M059J (cell line): ENCODE results near the gene B3GAT3. TPM values are rescaled to one million over a fixed set of nuclear protein-coding genes. Genes with fewer than 3 reads are reported as not detected.
"Not testable (repeated sequence)": the region's sequence is repeated elsewhere in the genome, so short reads cannot be mapped to it uniquely, and the experiment has no call there.

ENCODE experiments used
- DNase-seq: peaks from one replicate; pipeline ENCODE4 v3.0.0-alpha.2; 2012; ENCODE audit warnings: low read depth
- total RNA-seq: library from RNA; depleted of rRNA; stranded (reverse); fragments of >200 nt; shearing (Covaris generic); gene quantifications from 2 replicates; pipeline ENCODE4 v1.2.3, GENCODE V29; 2014; rRNA removed

The B3GAT3 gene
- total RNA-seq, 1 experiment from 2014 or later = 44.9 TPM

GRCh38 chr11:62579252-62579651 lies 42.5 kb downstream of the B3GAT3 start:
- no peak for DNase-seq

GRCh38 chr11:62578541-62578940 lies 43.2 kb downstream of the B3GAT3 start:
- DNase-seq = no peak

DNA sequence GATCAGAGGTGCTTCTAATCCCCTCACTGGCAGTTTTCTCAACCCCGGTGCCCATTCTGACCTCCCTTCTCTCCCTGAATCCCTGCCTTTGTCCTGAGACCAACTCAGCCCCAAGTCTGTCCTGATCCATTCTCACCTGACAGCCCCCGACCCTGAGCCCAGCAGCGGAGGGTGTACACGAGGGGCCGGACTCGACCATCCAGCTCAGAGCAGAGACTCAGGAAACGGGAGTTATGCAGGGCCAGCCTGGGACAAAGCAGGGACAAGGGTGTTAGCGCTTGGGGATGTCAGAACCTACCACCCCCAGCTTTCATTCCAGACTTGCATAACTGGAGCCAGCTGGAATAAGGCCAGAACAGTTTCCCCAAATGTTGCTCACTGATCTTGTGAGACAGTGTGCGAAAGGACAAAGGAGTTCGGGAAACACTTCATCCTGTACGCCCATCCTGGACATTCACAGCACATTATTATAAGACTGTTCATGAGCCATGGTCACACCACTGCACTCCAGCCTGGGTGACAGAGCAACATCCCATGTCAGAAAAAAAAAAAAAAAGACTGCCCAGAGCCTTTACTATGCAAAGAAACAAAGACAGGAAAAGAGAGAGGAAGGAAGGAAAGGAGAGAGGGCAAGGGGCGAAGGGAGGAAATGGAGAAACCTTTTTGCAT lies 44.6 kb downstream of the B3GAT3 start:
- DNase-seq = no peak

DNA sequence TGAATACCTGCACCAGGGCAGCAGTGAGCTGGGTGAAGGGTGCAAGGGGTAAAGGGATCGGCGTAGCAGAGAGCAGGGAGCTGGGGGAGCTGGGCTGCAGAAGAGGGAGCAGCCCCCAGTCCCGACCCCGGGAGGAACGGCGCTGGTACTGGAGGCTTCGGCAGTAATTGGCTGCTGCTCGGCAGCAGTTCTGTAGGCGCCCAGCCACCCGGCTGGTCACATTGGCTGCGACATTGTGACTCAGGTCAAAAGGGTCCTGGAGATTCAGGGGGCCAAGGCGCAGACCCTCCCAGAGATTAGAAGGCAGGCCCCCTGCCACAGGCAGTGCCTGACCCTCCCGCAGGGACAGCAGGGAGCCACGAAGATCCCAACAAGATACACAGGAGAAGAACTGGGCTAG lies 45.9 kb downstream of the B3GAT3 start:
- DNase-seq = no peak

DNA sequence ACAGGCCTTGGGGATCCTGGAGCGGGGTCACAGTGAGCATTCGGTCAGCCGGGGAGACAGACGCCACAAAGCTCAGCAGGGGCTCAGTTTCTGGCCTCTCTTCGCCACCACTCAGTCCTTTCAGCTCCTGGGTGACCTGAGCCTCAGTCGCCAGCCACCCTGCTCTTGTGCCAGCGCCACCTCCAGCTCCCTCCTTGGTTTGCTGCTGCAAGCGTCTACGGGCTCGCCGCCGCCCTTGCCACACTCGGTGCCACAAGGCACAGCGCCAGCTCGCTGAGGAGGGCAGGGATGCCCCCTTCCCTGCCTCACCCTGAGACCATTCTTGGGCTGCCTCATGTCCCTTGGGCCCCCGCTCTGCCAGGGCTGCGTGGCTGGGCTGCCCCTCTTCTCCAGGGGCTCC lies 46.6 kb downstream of the B3GAT3 start:
- DNase-seq = no peak

- DNase-seq = no peak
Measured at GRCh38 chr11:62574363-62575071, 47.3 kb downstream of the B3GAT3 start.

- DNase-seq = peak; percentile 100
Measured at GRCh38 chr11:62573592-62574362, 48.0 kb downstream of the B3GAT3 start, which contains the start of gene EEF1G. Gene EEF1G (minus strand): TSS chr11:62573891. CDS start chr11:62573842, 49 bp downstream.

DNA sequence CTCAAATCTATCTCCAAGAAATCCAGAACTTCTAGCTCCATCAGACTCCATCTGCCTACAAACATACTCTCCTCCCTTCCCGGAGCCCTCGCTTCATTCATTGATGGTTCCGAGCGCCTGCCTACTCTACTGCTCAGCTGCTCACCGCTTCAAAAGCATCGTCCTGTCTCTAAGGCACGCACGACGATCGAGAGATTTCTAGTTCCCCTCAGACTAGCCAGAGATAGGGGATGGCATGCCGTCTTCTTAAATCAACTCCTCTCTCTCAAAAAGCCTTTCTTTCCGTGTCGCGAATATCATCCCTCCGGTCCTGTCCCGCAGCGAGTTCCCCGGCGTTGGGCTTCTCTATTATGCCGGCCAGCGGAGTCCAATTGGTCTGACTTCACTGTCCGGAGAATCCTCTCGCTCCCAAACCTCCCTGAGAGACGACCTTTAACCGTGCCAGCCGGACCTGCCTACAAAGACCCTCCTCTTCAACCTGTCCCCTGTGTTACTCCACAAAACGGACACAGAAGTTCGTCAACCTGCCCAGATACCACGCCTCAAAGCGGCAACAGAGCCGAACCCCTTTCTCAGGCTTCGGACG lies 48.7 kb downstream of the B3GAT3 start:
- peak; percentile 36 for DNase-seq

DNA sequence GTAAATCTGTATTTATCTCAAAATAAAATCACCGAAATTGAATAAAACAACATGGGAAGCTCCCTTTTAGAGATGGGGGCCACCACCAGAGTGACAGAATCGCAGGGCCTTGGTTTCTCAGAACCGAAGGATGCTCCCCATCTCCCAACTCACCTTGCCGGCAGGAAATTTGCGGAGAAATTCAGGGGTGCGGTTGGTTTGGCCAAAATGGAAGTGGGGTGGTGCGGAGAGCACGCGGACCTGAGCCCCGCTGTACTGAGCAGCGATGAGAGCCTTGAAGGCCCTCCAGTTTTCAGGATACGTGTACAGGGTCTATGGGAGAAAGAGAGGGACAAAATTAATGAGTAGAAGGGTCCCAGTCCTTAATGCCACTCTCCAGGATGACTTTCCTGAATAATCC lies 49.4 kb downstream of the B3GAT3 start:
- DNase-seq = no peak

DNA sequence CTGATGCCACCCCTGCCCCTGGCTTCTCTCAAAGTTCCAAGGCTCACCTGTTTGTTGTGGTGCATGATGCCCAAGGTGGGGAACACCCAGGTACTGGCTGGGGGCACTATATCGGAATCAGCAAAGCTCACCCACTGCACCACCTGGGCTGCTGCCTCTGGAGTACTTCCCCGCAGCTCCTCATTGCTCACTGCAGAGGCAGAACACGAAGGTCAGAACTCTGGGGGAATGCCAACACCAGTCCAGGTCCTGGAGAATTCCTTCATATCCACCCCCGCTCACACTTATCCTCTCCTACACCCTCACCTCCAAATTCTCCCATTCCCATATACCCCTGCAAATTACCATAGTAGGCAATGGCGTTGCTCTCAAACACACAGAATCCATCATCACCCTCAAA lies 50.3 kb downstream of the B3GAT3 start:
- DNase-seq = not testable (repeated sequence)

DNA sequence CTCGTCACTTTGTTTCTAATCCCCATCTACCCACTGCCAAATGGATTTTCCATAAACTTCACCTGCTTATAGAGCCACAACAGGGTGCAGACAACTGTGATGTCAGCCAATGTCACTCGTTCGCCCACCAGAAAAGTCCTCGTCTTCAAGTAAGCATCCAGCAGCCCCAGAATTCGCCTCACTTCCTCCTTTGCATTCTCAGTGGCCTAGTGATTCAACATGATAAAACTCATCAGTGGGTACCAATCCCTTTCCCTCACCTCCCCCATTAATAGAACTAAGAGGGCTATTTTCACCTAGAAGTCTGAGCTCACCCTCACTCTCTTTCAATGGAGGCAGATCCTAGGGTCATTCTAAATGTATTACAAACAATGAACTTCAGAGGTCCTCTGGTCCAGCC lies 50.9 kb downstream of the B3GAT3 start:
- DNase-seq = not testable (repeated sequence)

- no peak for DNase-seq
Measured at GRCh38 chr11:62569611-62570010, 52.2 kb downstream of the B3GAT3 start.

- DNase-seq = no peak
Measured at GRCh38 chr11:62567018-62567633, 54.7 kb downstream of the B3GAT3 start.

GRCh38 chr11:62566247-62566646 lies 55.5 kb downstream of the B3GAT3 start:
- DNase-seq = no peak

Other genes starting within 250 kb of the B3GAT3 start
- gene SCGB1A1, start 203.0 kb downstream of the B3GAT3 start, total RNA-seq = not detected in 2 replicates
- gene AHNAK, start 75.2 kb downstream of the B3GAT3 start, total RNA-seq = 51.3 and 141 TPM in 2 replicates
- 940 and 974 TPM in 2 replicates for gene EEF1G, start 48.1 kb downstream of the B3GAT3 start, total RNA-seq
- 5.2 and 7.6 TPM in 2 replicates for gene TUT1, start 30.5 kb downstream of the B3GAT3 start, total RNA-seq
- gene MTA2, start 20.1 kb downstream of the B3GAT3 start, total RNA-seq = 104 and 148 TPM in 2 replicates
- gene EML3, start 9.2 kb downstream of the B3GAT3 start, total RNA-seq = 10.5 and 21.7 TPM in 2 replicates
- gene ROM1, start 8.7 kb downstream of the B3GAT3 start, total RNA-seq = 8.1 and 9.0 TPM in 2 replicates
- gene GANAB, start 24.6 kb upstream of the B3GAT3 start, total RNA-seq = 142 and 229 TPM in 2 replicates
- 17.1 and 22.1 TPM in 2 replicates for gene INTS5, start 31.3 kb upstream of the B3GAT3 start, total RNA-seq
- gene C11orf98, start 43.2 kb upstream of the B3GAT3 start, total RNA-seq = 83.6 and 86.6 TPM in 2 replicates
- 2.0 and 8.7 TPM in 2 replicates for gene CSKMT, start 43.3 kb upstream of the B3GAT3 start, total RNA-seq
- gene UQCC3, start 49.7 kb upstream of the B3GAT3 start, total RNA-seq = 9.4 and 12.6 TPM in 2 replicates
- 3.8 and 6.1 TPM in 2 replicates for gene LBHD1, start 50.3 kb upstream of the B3GAT3 start, total RNA-seq
- 80.6 and 116 TPM in 2 replicates for gene UBXN1, start 57.1 kb upstream of the B3GAT3 start, total RNA-seq
- gene LRRN4CL, start 67.5 kb upstream of the B3GAT3 start, total RNA-seq = 0.42 and 1.7 TPM in 2 replicates
- gene BSCL2, start 85.4 kb upstream of the B3GAT3 start, total RNA-seq = 165 and 183 TPM in 2 replicates
- gene GNG3, start 85.7 kb upstream of the B3GAT3 start, total RNA-seq = not detected in 2 replicates
- gene HNRNPUL2, start 105.5 kb upstream of the B3GAT3 start, total RNA-seq = 11.3 and 16.8 TPM in 2 replicates
- 64.6 and 70.6 TPM in 2 replicates for gene TTC9C, start 106.5 kb upstream of the B3GAT3 start, total RNA-seq
- gene ZBTB3, start 132.2 kb upstream of the B3GAT3 start, total RNA-seq = 6.4 and 10.2 TPM in 2 replicates
- gene POLR2G, start 139.6 kb upstream of the B3GAT3 start, total RNA-seq = 178 and 181 TPM in 2 replicates
- 14.5 and 17.3 TPM in 2 replicates for gene TAF6L, start 149.4 kb upstream of the B3GAT3 start, total RNA-seq
- 82.1 and 138 TPM in 2 replicates for gene TMEM179B, start 165.4 kb upstream of the B3GAT3 start, total RNA-seq
- 38.7 and 41.7 TPM in 2 replicates for gene TMEM223, start 170.0 kb upstream of the B3GAT3 start, total RNA-seq
- 23.2 and 30.0 TPM in 2 replicates for gene NXF1, start 183.5 kb upstream of the B3GAT3 start, total RNA-seq
- gene STX5, start 210.1 kb upstream of the B3GAT3 start, total RNA-seq = 57.2 and 57.5 TPM in 2 replicates
- not detected in 2 replicates for gene TEX54, start 210.9 kb upstream of the B3GAT3 start, total RNA-seq
- gene WDR74, start 217.6 kb upstream of the B3GAT3 start, total RNA-seq = 55.2 and 61.8 TPM in 2 replicates